IMR-90 (cell line): ENCODE measurements around the gene PIK3C3. TPM values are rescaled to one million over a fixed set of nuclear protein-coding genes. Genes with fewer than 3 reads are reported as not detected.

Experiments
- ATAC-seq: fragments of 200-7000 bp; cut with Tn5 transposase; 2 replicates; pipeline ENCODE4 v1.9.1; 2020; ENCODE audit warnings: low read depth, mild to moderate bottlenecking, moderate library complexity
- BruUV-seq: library from RNA; stranded (reverse); fragments of 400-500 nt; replicated peaks from 2 replicates; lab custom pipeline; 2021; lab: Mats Ljungman, UMichigan
- CTCF ChIA-PET: fragments of 300-600 bp; formaldehyde crosslinking; extraction: SDS; loops from one replicate; lab custom pipeline; 2021; ENCODE audit warnings: antibody characterized with exemption; lab: Yijun Ruan, JAX
- POLR2A ChIA-PET: fragments of 300-600 bp; sonication (Branson Sonifier 250); formaldehyde crosslinking; loops from one replicate; lab custom pipeline; 2022; ENCODE audit warnings: antibody characterized with exemption; ENCODE audit not compliant: unreplicated experiment; lab: Charles Lee
- DNase-seq: peaks from one replicate; pipeline ENCODE4 v3.0.0; 2013
- H2AFZ ChIP-seq: replicated peaks from 2 replicates; pipeline ENCODE3; 2013; ENCODE audit warnings: low read length, mild to moderate bottlenecking; ENCODE audit not compliant: poor library complexity
- H2AK5ac ChIP-seq: 2 replicates; pipeline ENCODE4 v1.6.1; 2013; ENCODE audit warnings: low read depth, low read length, inconsistent platforms
- H2AK9ac ChIP-seq: replicated peaks from 2 replicates; pipeline ENCODE3; 2013; ENCODE audit warnings: mild to moderate bottlenecking, low read depth, low read length, moderate library complexity; ENCODE audit not compliant: poor library complexity
- H2BK120ac ChIP-seq: 2 replicates; pipeline ENCODE4 v1.6.1; 2013; ENCODE audit warnings: low read depth, low read length, inconsistent platforms
- H2BK15ac ChIP-seq: 3 replicates; pipeline ENCODE4 v1.6.1; 2013; ENCODE audit warnings: low read depth, low read length, inconsistent platforms
- H2BK20ac ChIP-seq: 2 replicates; pipeline ENCODE4 v1.6.1; 2013; ENCODE audit warnings: low read depth, mild to moderate bottlenecking, inconsistent platforms, low read length, moderate library complexity
- H2BK5ac ChIP-seq: 2 replicates; pipeline ENCODE4 v1.6.1; 2013; ENCODE audit warnings: mild to moderate bottlenecking, low read depth, low read length, inconsistent platforms; ENCODE audit not compliant: poor library complexity, severe bottlenecking
- H3K14ac ChIP-seq: replicated peaks from 2 replicates; pipeline ENCODE4 v1.6.1; 2013; ENCODE audit warnings: low read depth, low read length, inconsistent platforms
- H3K18ac ChIP-seq: 2 replicates; pipeline ENCODE4 v1.6.1; 2013; ENCODE audit warnings: low read depth, low read length, control low read depth
- H3K23ac ChIP-seq: 2 replicates; pipeline ENCODE4 v1.6.1; 2013; ENCODE audit warnings: low read depth, low read length, inconsistent platforms
- H3K27ac ChIP-seq: 2 replicates; pipeline ENCODE4 v1.5.1; 2013; ENCODE audit warnings: mild to moderate bottlenecking, control low read depth, low read length; ENCODE audit not compliant: insufficient read depth
- H3K27me3 ChIP-seq: 2 replicates; pipeline ENCODE4 v1.6.1; 2013; ENCODE audit warnings: low read length; ENCODE audit not compliant: control insufficient read depth, insufficient read depth
- H3K36me3 ChIP-seq: 2 replicates; pipeline ENCODE4 v1.6.1; 2013; ENCODE audit warnings: low read length, mixed read lengths; ENCODE audit not compliant: control insufficient read depth, insufficient read depth
- H3K4ac ChIP-seq: 2 replicates; pipeline ENCODE4 v1.6.1; 2013; ENCODE audit warnings: low read depth, low read length, inconsistent platforms
- H3K4me1 ChIP-seq: 2 replicates; pipeline ENCODE4 v1.6.1; 2013; ENCODE audit warnings: low read length, mixed read lengths; ENCODE audit not compliant: control insufficient read depth, insufficient read depth
- H3K4me2 ChIP-seq: 2 replicates; pipeline ENCODE4 v1.6.1; 2013; ENCODE audit warnings: low read depth, mild to moderate bottlenecking, control low read depth, low read length, moderate library complexity
- H3K4me3 ChIP-seq: 2 replicates; pipeline ENCODE4 v1.5.1; 2013; ENCODE audit warnings: low read depth, mild to moderate bottlenecking, control low read depth, low read length, moderate library complexity; ENCODE audit not compliant: insufficient read depth
- H3K56ac ChIP-seq: 2 replicates; pipeline ENCODE4 v1.6.1; 2013; ENCODE audit warnings: low read length, inconsistent platforms; ENCODE audit not compliant: insufficient read depth; ENCODE audit errors: extremely low read depth
- H3K79me1 ChIP-seq, 2 experiments: 2 replicates each; pipeline ENCODE4 v1.6.1; 2013; ENCODE audit warnings: low read length in 2 of 2, inconsistent platforms in 1 of 2, low read depth in 1 of 2
- H3K9ac ChIP-seq: 2 replicates; pipeline ENCODE4 v1.6.1; 2013; ENCODE audit warnings: low read depth, low read length, control low read depth
- H3K9me1 ChIP-seq: 2 replicates; pipeline ENCODE4 v1.6.1; 2013; ENCODE audit warnings: low read length, inconsistent platforms; ENCODE audit not compliant: insufficient read depth
- H3K9me3 ChIP-seq: 2 replicates; pipeline ENCODE4 v1.6.1; 2013; ENCODE audit warnings: low read length; ENCODE audit not compliant: control insufficient read depth, insufficient read depth
- H4K20me1 ChIP-seq: 2 replicates; pipeline ENCODE4 v1.6.1; 2013; ENCODE audit warnings: low read length, inconsistent platforms; ENCODE audit not compliant: insufficient read depth
- H4K5ac ChIP-seq: 2 replicates; pipeline ENCODE4 v1.6.1; 2013; ENCODE audit warnings: mild to moderate bottlenecking, low read depth, low read length, control low read depth
- H4K8ac ChIP-seq, 2 experiments: 2 replicates each; pipeline ENCODE4 v1.6.1; 2013; ENCODE audit warnings: low read depth in 2 of 2, low read length in 2 of 2, control low read depth in 1 of 2, inconsistent platforms in 1 of 2
- H4K91ac ChIP-seq: 2 replicates; pipeline ENCODE4 v1.6.1; 2013; ENCODE audit warnings: low read depth, low read length, inconsistent platforms; ENCODE audit not compliant: insufficient read depth
- CTCF ChIP-seq: conservative IDR thresholded peaks from 2 replicates; pipeline ENCODE4 v1.5.1; 2012; ENCODE audit warnings: mild to moderate bottlenecking, low read depth, low read length, improper control_type of control experiment
- RAD21 ChIP-seq: IDR thresholded peaks from 2 replicates; pipeline ENCODE4 v1.6.1; 2012; ENCODE audit warnings: low read length, improper control_type of control experiment
- WGBS, 2 experiments: methylation state at CpG; one replicate each; pipeline versions ENCODE4 v1.1.5 to v1.1.7; 2013; ENCODE audit warnings: missing lambda C conversion rate in 2 of 2; ENCODE audit not compliant: insufficient read length in 1 of 2; ENCODE audit errors: extremely low coverage in 2 of 2; 5-methylcytosine and 5-hydroxymethylcytosine counted together
- dilution Hi-C: fragments of 300-500 bp; cut with HindIII; formaldehyde crosslinking; loops from one replicate; pipeline ENCODE4 v1.14.3; 2018; ENCODE audit warnings: low sequenced_read_pairs; ENCODE audit not compliant: unreplicated experiment
- in situ Hi-C: fragments of 300-500 bp; cut with MboI; formaldehyde crosslinking; loops from 3 replicates; pipeline ENCODE4 v1.14.3; 2019; ENCODE audit warnings: low sequenced_read_pairs, inconsistent platforms, mixed read lengths
- intact Hi-C: fragments of 100-400 bp; cut with micrococcal nuclease; formaldehyde crosslinking; loops from 2 replicates; pipeline ENCODE4 v1.10.0; 2022
- polyA plus RNA-seq, 3 experiments: library from polyadenylated mRNA; depleted of rRNA; stranded (reverse); fragments of >200 nt; gene quantifications; 2 replicates each; pipeline ENCODE4 v1.2.3, GENCODE V29; 2012; ENCODE audit warnings: low replicate concordance in 1 of 3
- total RNA-seq: library from RNA; depleted of rRNA; stranded (reverse); fragments of >200 nt; gene quantifications from 2 replicates; pipeline ENCODE4 v1.2.3, GENCODE V29; 2012
- TF ChIP-seq, protein P1 (sequence below): fragments of 150-350 bp; IDR thresholded peaks from 2 replicates; pipeline ENCODE4 v1.6.1; 2017; ENCODE audit warnings: mild to moderate bottlenecking, antibody characterized with exemption, low read length, low read depth

Gene PIK3C3
- total and polyA plus RNA-seq, 2 of the 4 experiments (the other 2 are of a cell fraction), result 41.2 to 57.2 TPM

DNA sequence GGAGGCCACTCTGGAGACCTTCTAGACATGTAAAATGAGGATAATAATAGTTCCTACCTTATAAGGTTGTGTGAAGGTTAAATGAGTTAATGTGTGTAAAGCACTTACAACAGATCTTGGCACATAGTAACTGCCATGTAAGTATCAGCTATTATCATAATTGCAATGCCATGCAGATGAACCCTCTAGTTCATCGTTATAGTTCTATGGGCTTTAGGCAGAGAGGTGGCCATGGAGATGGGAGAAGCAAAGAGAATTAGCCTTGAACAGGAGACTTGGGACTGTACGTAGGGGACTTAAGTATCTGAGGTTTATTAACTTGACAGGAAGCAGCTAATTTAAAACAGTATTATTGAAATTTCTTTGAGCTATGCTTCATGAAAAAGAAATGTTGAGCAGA, 151.8 kb downstream of the PIK3C3 start:
- H4K91ac ChIP-seq, result no peak overlapping the region
- no peak for DNase-seq
- TF ChIP-seq CTCF (no peak), RAD21 (no peak)
- TF ChIP-seq, protein P1, sequence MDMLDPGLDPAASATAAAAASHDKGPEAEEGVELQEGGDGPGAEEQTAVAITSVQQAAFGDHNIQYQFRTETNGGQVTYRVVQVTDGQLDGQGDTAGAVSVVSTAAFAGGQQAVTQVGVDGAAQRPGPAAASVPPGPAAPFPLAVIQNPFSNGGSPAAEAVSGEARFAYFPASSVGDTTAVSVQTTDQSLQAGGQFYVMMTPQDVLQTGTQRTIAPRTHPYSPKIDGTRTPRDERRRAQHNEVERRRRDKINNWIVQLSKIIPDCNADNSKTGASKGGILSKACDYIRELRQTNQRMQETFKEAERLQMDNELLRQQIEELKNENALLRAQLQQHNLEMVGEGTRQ, result no peak
- H2AK9ac ChIP-seq, result no peak overlapping the region
- no peak overlapping the region for H2BK5ac ChIP-seq
- no peak overlapping the region for H2BK15ac ChIP-seq
- H3K4me2 ChIP-seq, result no peak overlapping the region
- dilution Hi-C loops, result no loop called here
- H3K4me1 ChIP-seq, result no peaks in the 10 kb centered on the region
- BruUV-seq, result no TSS peak
- no peaks in the 10 kb centered on the region for H3K9me3 ChIP-seq
- H2AK5ac ChIP-seq, result no peak overlapping the region
- in situ Hi-C loops, result loop anchor here (25.0 kb wide), 1 partner anchor 1481 kb away; no protein-coding TSS in a partner anchor
- H3K4me3 ChIP-seq, result no peak overlapping the region
- H3K9ac ChIP-seq, result no peak overlapping the region
- H2BK20ac ChIP-seq, result no peak overlapping the region
- no peak overlapping the region for H2BK120ac ChIP-seq
- H3K4ac ChIP-seq, result no peak overlapping the region
- no CpG with 5 or more reads among the region's 2 CpGs for WGBS, 2 experiments
- H3K23ac ChIP-seq, result no peak overlapping the region
- H3K79me1 ChIP-seq, result no peaks in the 10 kb centered on the region
- H3K27me3 ChIP-seq, result peaks cover 4% of the 10 kb centered on the region; the same call in 1 of the 2 replicates
- H3K27ac ChIP-seq, result no peak overlapping the region
- H4K5ac ChIP-seq, result no peak overlapping the region
- H3K18ac ChIP-seq, result no peak overlapping the region
- H2AFZ ChIP-seq, result no peak overlapping the region
- no peak for ATAC-seq
- ChIA-PET CTCF (no interaction called here), POLR2A (no interaction called here)
- H4K20me1 ChIP-seq, result no peaks in the 10 kb centered on the region
- no peak overlapping the region for H3K56ac ChIP-seq
- no peak overlapping the region for H4K8ac ChIP-seq
- no peaks in the 10 kb centered on the region for H3K36me3 ChIP-seq
- no peaks in the 10 kb centered on the region for H3K9me1 ChIP-seq
- intact Hi-C loops, result no loop called here
- no peak overlapping the region for H3K14ac ChIP-seq
